HG03575 (cell line): Measurements from ENCODE around the gene SH3TC1.

Experiments used
- ATAC-seq: cut with Tn5 transposase; IDR thresholded peaks from one replicate; pipeline ENCODE4 v1.9.1; 2021; ENCODE audit not compliant: unreplicated experiment, insufficient number of reproducible peaks, low FRiP score; ENCODE audit errors: extremely low read depth

Gene SH3TC1

GRCh38 chr4:8163026-8163425, 36.1 kb upstream of the SH3TC1 start:
- no peak for ATAC-seq

GRCh38 chr4:8163436-8164193, 35.5 kb upstream of the SH3TC1 start:
- ATAC-seq = no peak

GRCh38 chr4:8164194-8164565, 34.9 kb upstream of the SH3TC1 start:
- no peak for ATAC-seq

- ATAC-seq = no peak
Observed at GRCh38 chr4:8164687-8165086, 34.4 kb upstream of the SH3TC1 start.

- no peak for ATAC-seq
Observed at GRCh38 chr4:8165374-8165896, 33.7 kb upstream of the SH3TC1 start.

- no peak for ATAC-seq
Observed at GRCh38 chr4:8167291-8167690, 31.8 kb upstream of the SH3TC1 start.

- ATAC-seq = no peak
Observed at GRCh38 chr4:8167815-8168214, 31.3 kb upstream of the SH3TC1 start.

- no peak for ATAC-seq
Observed at GRCh38 chr4:8168232-8168631, 30.9 kb upstream of the SH3TC1 start.

GRCh38 chr4:8168832-8169598, 30.1 kb upstream of the SH3TC1 start:
- no peak for ATAC-seq

- ATAC-seq = no peak
Observed at GRCh38 chr4:8169763-8170162, 29.3 kb upstream of the SH3TC1 start.

- ATAC-seq = no peak
Observed at GRCh38 chr4:8170341-8170740, 28.7 kb upstream of the SH3TC1 start.

GRCh38 chr4:8171266-8171665, 27.8 kb upstream of the SH3TC1 start:
- no peak for ATAC-seq

- ATAC-seq = no peak
Observed at GRCh38 chr4:8171984-8172924, 26.8 kb upstream of the SH3TC1 start.

GRCh38 chr4:8173492-8174242, 25.4 kb upstream of the SH3TC1 start:
- ATAC-seq = no peak

GRCh38 chr4:8174970-8175369, 24.1 kb upstream of the SH3TC1 start:
- ATAC-seq = no peak

- no peak for ATAC-seq
Observed at GRCh38 chr4:8175686-8176085, 23.4 kb upstream of the SH3TC1 start.

- no peak for ATAC-seq
Observed at GRCh38 chr4:8176547-8177399, 22.3 kb upstream of the SH3TC1 start.

- ATAC-seq = no peak
Observed at GRCh38 chr4:8177552-8177951, 21.5 kb upstream of the SH3TC1 start.
